ENCODE results near the gene DUSP28. TPM values are rescaled to one million over a fixed set of nuclear protein-coding genes. Genes with fewer than 3 reads are reported as not detected.

The DUSP28 gene
- total and polyA plus RNA-seq, 2 of the 13 experiments (the other 11 are each of a cell fraction or from before 2014, with no cell fraction given): 5.2 to 8.6 TPM

DNA sequence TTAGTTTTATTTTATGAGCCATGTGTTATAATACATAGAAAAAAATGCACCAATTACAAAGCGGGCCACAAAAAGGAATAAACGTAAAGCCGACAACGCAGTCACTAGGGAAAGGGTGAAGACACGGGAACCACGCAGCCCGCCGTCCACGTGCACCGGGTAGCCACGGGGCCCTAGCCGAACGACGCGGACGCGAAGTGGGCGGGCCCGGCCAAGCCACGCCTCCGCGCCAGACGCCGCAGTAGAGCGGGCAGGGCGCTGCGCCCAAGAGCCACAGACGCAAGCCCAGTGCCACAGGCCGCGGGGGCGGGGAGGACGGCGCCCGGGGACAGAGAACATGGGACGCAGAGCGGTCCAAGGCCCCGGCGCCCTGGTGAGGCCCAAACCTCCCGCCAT, at the start of gene DUSP28 (continued):
- TF ChIP-seq, protein P1, sequence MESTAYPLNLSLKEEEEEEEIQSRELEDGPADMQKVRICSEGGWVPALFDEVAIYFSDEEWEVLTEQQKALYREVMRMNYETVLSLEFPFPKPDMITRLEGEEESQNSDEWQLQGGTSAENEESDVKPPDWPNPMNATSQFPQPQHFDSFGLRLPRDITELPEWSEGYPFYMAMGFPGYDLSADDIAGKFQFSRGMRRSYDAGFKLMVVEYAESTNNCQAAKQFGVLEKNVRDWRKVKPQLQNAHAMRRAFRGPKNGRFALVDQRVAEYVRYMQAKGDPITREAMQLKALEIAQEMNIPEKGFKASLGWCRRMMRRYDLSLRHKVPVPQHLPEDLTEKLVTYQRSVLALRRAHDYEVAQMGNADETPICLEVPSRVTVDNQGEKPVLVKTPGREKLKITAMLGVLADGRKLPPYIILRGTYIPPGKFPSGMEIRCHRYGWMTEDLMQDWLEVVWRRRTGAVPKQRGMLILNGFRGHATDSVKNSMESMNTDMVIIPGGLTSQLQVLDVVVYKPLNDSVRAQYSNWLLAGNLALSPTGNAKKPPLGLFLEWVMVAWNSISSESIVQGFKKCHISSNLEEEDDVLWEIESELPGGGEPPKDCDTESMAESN (CRISPR knock-in tag; conservative IDR thresholded peaks at IDR 0.05): peak; percentile 92
- TF ChIP-seq HIVEP1 (CRISPR knock-in tag; IDR thresholded peaks at IDR 0.05) (0 out of 2 replicates have a peak, but pooled peaks have one; percentile 33), XRCC5 (optimal IDR thresholded peaks at IDR 0.05; ENCODE audit: low read length) (peak; percentile 12), MATR3 (CRISPR knock-in tag; IDR thresholded peaks at IDR 0.05) (no peak), TAF1 (CRISPR knock-in tag; IDR thresholded peaks at IDR 0.05) (peak; percentile 82), ELF1 (CRISPR knock-in tag; IDR thresholded peaks at IDR 0.05) (peak; percentile 34), ZNF124 (CRISPR knock-in tag; IDR thresholded peaks at IDR 0.05) (no peak), GLMP (CRISPR knock-in tag; IDR thresholded peaks at IDR 0.05; ENCODE audit: borderline replicate concordance) (no peak), E2F1 (CRISPR knock-in tag; IDR thresholded peaks at IDR 0.05) (no peak), ZC3H4 (CRISPR knock-in tag; IDR thresholded peaks at IDR 0.05; ENCODE audit: borderline replicate concordance) (peak; percentile 77), RFXAP (CRISPR knock-in tag; IDR thresholded peaks at IDR 0.05; ENCODE audit: borderline replicate concordance) (no peak; the same call in 1 of the 2 replicates), TBP (CRISPR knock-in tag; IDR thresholded peaks at IDR 0.05) (0 out of 2 replicates have a peak, but pooled peaks have one; percentile 16), ARNT (IDR thresholded peaks at IDR 0.05) (no peak), TRIM24 (CRISPR knock-in tag; IDR thresholded peaks at IDR 0.05) (no peak), ZNF260 (CRISPR knock-in tag; IDR thresholded peaks at IDR 0.05; ENCODE audit: borderline replicate concordance, low read depth) (no peak), YEATS2 (CRISPR knock-in tag; IDR thresholded peaks at IDR 0.05; ENCODE audit: borderline replicate concordance) (peak; percentile 77; the same call in 1 of the 2 replicates), ZNF660 (CRISPR knock-in tag; IDR thresholded peaks at IDR 0.05; ENCODE audit: borderline replicate concordance, low read depth) (no peak), ZFP36 (IDR thresholded peaks at IDR 0.05; ENCODE audit: borderline replicate concordance, low read depth, low read length, partially characterized antibody) (no peak), CENPBD1 (CRISPR knock-in tag; IDR thresholded peaks at IDR 0.05; ENCODE audit: borderline replicate concordance, low read depth) (no peak), ZNF343 (CRISPR knock-in tag; IDR thresholded peaks at IDR 0.05) (no peak; the same call in 1 of the 2 replicates), ZNF20 (CRISPR knock-in tag; IDR thresholded peaks at IDR 0.05) (no peak; the same call in 1 of the 2 replicates), TCF12 (IDR thresholded peaks at IDR 0.05) (no peak), TCF12 (CRISPR knock-in tag; IDR thresholded peaks at IDR 0.05) (no peak), ZNF816 (CRISPR knock-in tag; IDR thresholded peaks at IDR 0.05; ENCODE audit: borderline replicate concordance) (no peak), LBX2 (CRISPR knock-in tag; IDR thresholded peaks at IDR 0.05; ENCODE audit: borderline replicate concordance) (peak; percentile 34; the same call in 1 of the 2 replicates), BHLHE40 (IDR thresholded peaks at IDR 0.05; ENCODE audit: low read length) (peak; percentile 74), CENPX (CRISPR knock-in tag; IDR thresholded peaks at IDR 0.05) (no peak), SMAD9 (CRISPR knock-in tag; IDR thresholded peaks at IDR 0.05) (0 out of 2 replicates have a peak, but pooled peaks have one; percentile 64), ZFY (CRISPR knock-in tag; IDR thresholded peaks at IDR 0.05) (no peak; the same call in 1 of the 2 replicates)
